HG03469 (cell line): Measurements from ENCODE around the gene TTYH1.
"Not testable (repeated sequence)": the region's sequence is repeated elsewhere in the genome, so short reads cannot be mapped to it uniquely, and the experiment has no call there.

Experiments used
- ATAC-seq: cut with Tn5 transposase; IDR thresholded peaks from one replicate; pipeline ENCODE4 v1.9.1; 2021; ENCODE audit warnings: mild to moderate bottlenecking, moderate library complexity, moderate number of reproducible peaks; ENCODE audit not compliant: unreplicated experiment

Gene TTYH1

DNA sequence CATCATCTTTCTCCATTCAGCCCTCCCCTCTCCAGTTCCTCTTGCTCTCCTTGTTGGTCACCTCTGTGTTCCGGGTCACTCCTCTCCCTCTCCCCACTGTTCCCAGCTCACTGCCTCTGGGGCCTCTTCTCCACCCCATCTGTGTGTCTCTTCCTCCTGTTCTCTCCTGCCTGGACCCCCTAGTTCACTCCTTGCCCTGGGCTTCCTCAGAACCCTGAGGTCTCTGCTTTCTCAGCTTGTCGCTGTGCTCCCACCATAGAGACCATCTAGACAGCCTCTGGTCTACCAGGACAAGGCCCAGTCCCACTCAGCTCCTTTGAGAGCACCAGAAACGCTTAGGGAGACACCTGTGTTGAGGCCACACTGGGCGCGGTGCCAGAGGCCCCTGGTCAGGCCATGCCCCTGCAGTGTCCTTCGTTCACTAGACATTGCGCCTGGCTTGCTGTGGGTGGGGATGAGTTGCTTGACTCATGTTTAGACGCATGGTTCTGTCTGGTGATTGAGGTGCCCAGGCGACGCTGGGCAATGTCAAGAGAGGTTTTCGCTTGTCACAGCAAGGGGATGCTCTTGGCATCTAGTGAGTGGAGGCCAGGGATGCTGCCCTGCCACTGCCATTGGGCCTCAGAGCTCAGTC is 43.5 kb downstream of the TTYH1 start:
- ATAC-seq = no peak

DNA sequence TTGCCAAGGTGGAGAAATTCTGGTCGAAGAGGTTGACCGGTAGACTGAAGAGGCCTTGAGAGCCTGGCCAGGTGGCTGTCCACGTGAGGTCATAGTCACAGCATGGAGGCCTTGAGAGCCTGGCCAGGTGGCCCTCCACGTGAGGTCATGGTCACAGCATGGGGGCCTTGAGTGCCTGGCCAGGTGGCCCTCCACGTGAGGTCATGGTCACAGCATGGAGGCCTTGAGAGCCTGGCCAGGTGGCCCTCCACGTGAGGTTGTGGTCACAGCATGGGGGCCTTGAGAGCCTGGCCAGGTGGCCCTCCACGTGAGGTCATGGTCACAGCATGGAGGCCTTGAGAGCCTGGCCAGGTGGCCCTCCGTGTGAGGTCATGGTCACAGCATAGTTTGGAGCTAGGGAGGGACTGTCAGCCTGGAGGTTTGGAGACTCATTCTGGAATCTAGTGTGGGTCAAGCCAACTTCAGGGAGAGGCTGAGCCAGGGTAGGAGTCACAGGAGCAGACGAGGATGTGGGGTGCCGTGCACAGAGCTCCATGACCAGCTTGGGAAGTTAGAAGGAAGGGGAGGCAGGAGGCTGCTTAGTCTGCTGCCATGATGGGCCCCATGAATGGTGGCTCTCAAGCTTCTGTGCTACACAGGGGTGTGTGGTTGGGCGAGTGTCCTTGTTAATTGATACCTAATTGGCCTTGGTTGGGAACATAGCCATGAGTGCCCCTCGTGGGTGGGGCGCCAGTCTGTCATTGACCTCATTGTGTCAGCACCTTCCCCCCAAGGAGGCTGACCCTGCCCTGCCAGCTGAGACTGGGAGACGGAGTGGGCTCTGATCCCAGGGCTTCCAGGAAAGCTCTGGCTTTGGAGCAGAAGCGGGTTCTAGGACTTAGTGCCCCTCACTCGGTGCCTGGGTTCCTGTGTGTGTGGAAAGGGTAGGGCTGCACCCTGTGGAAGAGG is 44.3 kb downstream of the TTYH1 start:
- no peak for ATAC-seq

DNA sequence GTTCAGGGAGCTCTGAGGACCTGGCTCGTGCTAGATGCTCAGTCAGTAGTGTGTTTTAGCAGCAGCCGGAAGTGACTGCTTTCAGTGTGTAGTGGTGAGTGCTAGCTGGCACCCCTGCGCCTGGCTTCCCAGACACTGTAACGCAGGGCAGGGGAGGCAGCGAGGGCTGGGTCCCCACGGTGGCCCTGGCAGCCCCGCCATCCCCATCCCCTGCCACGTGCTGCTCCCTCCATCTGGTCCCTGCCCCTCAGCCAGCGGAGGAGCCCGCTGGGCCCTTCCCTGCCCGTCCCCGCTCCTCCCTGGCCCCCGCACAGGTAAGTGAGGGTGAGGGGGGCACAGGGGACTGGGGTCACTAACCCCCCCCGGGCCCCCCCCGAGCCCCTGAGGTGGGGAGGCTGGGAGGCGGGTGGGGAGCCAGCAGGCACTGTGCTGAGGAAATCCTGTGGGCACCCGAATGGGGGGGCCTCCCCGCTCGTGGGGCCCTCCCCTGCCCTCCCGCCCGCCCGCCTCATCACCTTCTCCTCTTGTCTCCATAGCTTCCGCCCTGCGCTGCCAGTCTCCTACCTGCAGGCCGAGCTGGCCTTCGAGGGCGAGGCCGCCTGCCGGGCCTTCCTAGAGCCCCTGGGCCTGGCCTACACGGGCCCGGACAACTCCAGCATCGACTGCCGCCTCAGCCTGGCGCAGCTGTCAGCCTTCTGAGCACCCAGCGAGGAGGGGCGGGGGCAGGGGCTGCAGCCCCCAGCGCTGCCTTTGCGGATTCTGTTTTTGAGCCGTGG is 45.2 kb downstream of the TTYH1 start:
- no peak for ATAC-seq

DNA sequence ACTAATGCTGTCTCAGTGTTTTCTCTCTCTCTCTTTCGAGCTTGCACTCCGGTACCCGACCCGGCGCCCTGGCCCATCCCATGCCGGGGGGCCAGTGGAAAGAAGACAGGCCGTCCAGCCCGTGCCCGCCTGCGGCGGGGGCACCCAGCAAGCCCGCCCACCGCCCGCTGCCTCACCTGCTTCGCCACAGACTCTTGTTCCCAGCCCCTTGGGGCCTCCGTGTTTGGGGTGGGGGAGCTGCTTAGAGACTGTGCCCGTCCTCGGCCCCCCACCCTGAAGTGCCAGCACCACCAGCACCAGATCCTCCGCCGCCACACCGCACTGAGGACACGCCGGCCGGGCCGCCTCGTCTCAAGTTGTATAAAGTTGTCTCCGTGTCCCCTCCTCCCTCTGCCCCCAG is 45.9 kb downstream of the TTYH1 start:
- no peak for ATAC-seq

DNA sequence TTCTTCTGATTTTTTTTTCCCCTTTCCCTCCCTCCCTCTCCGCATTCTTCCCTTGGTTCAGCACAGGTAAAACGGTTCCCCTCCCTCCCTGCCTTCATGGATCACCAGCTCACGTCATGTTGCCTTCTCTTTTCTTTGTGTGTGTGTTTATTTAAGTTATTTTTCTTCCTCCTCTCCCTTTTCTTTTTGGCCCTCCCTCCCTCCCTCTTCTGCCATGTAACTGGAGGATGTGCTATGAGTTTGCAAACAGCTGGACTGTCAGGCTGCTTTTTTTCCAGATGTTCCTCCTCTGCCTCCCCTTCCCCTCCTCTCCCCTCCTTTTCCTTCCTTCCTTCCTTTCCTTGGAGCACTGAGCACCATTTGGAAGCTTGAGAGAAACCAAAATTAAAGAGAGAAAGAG is 46.3 kb downstream of the TTYH1 start:
- no peak for ATAC-seq

DNA sequence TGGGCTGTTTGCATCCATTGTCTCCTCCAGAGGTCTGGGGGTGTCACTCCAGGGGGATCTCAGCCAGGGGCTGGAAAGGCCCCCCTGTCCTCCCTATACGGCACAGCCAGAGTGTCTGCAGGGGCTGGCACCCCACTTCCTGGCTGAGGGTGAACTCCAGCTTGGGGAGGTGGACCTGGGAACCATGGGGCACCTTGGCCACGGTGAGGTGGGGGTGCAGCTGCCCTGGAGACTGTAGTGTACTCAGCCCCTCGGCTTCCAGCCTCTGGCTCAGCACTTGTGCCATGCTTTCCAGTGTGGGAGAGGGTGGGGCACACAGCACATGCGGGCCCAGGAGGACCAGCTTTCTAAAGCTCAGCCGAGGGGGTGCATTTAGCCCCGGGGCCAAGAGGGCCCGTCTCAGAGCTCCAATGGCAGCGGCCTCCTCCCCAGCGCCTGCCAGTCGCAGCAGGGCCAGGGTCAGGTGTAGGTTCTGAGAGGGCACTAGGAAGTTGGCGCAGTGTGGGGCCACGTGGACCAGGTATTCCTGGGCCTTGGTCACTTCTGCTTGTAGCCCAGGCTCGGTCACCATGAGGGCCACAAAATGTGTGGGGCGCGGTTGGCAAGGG is 46.9 kb downstream of the TTYH1 start:
- ATAC-seq = no peak

DNA sequence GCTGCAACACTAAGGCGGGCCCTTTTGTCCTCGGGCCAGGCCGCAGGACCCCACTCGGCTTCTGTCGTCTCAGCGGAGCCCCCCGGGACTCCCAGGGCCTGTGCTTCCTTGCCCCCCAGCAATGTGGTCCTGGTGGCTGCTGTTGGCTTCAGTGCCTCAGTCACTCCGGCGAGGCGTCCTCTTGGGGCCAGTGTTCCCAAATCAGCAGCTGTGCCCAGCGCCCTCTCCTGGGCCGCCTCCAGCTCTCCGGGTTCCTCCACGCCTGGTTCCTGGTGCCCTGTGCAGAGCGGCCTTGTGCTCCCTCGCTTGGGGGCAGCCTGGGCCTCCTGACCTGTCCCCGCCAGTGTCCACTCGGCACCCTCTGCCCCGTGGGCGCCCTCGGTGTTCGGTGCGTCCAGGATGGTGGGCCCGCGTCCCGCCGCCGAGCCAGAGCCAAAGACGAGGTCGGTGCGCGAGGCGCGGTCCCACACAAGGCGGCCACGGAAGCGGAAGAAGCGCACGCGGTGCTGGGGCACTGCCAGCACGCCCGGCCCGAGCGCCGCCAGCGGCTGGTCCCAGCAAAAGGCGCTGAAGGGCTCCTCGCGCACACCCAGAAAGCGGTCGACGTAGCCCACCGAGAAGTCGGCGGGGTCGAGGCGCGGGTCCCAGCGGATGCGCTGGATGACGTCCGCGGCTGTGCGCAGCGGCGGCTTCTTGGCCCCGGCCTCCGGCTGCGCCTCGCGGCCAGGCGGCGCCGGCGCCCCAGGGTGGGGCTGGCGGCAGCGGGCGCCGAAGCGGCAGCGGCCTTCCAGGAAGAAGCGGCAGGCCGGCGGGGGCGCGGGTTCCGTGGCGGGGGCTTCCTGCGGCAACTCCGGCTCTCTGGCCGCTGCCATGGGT is 47.6 kb downstream of the TTYH1 start:
- ATAC-seq = peak; percentile 11

DNA sequence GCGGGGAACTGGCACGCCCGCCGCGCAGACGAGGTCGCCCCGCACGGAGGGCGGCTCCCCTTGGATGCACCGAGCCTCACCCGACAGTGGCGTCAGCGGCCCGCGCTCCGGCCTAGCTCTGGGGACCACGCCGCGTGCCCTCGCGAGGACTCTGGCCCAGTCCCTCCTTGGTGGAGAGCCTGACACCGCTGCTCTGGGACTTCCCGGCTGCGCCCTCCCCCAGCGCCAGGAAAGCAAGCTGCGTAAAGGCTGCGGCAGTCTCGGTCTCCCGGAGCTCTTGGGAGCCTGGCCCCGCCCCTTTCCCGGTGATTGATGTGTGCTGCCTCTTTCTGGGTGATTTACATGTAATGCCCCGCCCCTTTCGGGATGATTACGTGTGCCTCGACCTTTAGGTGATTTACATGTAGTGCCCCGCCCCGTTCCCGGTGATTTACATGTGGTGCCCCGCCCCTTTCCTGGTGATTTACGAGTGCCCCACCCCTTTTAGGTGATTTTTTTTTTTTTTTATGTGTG is 48.3 kb downstream of the TTYH1 start, which contains the start of gene LENG9:
Gene LENG9 (minus strand): TSS at position 248 of the 513 bp plus-strand sequence. CDS start 252 bp downstream, outside the sequence.
- peak; percentile 26 for ATAC-seq

DNA sequence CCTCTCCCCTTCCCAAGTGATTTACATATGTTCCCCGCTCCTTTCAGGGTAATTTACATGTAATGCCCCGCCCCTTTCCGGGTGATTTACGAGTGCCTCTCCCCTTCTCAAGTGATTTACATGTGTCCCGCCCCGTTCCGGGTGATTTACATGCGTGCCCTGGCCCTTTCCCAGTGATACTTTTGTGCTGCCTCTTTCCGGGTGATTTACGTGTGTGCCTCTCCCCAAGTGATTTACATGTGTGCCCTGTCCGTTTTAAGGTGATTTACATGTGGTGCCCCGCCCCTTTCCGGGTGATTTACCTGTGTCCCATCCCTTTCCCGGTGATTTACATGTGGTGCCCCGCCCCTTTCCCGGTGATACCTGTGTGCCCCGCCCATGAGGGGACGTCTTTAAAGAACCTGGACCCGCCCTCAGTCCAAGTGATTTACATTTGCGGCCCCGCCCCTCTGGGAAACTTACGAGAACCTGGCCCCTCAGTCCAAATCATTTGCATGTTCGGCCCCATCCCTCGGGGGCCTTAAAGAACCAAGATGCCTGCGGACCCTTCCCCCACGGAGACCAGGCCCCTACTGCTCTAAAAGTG is 48.9 kb downstream of the TTYH1 start:
- ATAC-seq = peak; percentile 26

DNA sequence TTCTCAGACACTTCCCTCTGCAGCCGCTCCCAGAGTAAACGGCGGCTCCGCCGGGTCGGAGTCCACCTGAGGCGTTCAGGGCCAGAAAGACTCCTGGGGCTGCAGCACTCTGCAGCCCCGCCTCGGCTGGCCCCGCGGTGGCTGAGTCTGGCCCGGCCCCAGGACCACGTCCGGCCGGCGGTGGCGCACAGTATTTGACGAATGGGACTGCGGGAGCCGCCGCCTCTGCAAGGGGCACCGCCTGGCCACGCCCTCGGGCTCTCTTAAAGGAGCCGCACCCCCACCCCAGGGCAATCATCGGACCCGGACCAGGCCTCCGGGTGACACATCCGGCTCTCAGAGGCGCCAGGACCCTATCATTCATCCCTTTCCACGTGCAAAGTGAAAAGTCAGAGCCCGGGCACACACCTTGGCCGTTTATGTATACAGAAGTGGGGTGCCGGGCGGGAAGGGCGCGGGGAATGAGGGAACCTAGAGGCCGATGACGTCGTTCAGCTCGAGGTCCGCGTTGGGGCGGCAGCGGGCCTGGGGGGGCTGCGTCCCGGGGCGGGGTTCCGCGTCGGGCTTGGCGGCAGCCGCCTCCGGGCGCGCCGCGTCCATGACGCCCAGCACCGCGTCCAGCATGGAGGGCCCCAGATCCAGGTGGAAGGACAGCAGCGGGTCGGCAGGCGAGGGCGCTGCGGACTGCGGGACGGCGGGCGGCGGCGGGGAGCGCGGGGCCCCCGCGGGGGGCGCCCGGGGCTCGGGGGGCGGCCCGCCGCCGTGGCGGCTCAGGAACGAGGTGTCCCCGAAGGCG is 49.6 kb downstream of the TTYH1 start:
- ATAC-seq = peak; percentile 26

DNA sequence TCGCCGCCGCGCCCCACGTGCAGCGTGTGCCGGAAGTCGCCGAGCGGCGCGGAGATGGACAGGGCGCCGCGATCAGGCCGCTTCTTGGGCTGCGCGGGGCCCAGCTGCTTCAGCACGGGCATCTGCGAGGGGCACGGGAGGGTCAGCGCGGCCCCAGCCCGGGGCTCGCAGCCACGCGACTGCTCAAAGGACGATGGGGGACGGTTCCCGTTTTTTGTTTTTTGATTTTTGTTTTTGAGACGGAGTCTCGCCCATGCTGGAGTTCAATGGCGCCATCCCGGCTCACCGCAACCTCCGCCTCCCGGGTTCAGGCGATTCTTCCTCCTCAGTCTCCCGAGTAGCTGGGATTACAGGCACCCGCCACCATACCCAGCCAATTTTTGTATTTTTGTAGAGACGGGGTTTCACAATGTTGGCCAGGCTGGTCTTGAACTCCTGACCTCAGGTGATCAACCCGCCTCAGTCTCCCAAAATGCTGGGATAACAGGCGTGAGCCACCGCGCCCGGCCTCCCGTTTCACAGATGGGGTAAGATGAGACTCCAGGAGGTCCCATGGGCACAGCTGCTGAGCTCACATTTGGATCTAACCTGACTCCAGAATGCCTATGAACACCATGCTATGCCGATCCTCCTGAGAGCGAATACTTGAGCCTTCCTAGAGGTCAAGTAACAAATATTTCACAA is 50.3 kb downstream of the TTYH1 start:
- no peak for ATAC-seq

DNA sequence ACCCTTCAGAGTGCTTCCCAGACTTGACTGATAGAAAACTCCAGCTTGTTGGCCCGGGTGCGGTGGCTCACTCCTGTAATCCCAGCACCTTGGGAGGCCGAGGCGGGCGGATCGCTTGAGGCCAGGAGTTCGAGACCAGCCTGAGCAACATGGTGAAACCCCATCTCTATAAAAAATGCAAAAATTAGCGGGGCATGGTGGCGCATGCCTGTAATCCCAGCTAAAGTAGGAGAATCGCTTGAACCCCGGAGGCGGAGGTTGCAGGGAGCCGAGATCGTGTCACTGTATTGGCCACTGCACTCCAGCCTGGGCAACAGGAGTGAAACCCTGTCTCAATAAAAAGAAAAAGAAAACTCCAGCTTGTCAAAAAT is 50.8 kb downstream of the TTYH1 start:
- not testable (repeated sequence) for ATAC-seq

DNA sequence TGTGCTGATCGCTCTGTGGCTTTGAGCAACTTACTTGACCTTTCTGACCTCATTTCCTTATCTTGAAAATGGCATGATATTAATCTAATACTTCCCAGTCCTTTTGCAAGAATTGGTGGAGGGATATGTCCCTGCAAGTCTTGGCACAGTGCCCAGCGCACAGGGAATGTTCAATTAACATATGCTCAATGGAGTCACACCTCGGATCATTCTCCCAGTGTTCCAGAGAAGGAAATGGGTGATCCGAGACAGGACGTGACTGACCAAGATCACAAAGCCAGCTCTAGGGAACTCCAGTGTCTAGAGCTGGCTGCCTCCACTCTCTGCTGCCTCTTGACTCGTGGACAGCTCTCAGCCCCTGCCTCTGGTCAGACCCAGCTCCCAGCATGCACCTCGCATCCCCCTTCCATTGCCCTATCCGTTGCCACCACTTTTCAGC is 54.3 kb downstream of the TTYH1 start:
- ATAC-seq = no peak

DNA sequence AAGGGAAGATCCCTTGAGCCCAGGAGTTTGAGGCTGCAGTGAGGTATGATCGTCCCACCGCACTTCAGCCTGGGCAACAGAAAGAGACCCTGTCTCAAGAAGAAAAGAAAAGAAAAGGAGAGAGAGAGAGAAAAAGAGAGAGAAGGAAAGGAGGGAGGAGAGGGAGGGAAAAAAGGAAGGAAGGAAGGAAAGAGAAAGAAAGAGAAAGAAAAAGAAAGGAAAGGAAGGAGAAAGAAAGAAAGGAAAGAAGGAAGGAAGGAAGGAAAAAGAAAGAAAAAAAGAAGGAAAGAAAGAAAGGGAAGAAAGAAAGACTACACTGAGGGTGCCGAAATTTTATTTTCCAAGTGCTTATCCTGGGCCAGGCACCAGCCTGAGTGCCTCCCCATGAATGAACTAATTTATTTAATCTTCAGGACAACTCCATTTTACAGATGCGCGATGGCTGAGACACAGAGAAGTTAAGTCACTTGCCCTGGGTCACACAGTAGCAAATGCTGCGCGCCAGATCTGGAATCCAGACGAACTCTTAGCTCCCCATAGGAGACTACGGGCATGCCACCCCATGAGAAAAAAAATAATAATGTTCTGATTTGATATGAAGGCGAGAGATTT is 55.1 kb downstream of the TTYH1 start:
- no peak for ATAC-seq

DNA sequence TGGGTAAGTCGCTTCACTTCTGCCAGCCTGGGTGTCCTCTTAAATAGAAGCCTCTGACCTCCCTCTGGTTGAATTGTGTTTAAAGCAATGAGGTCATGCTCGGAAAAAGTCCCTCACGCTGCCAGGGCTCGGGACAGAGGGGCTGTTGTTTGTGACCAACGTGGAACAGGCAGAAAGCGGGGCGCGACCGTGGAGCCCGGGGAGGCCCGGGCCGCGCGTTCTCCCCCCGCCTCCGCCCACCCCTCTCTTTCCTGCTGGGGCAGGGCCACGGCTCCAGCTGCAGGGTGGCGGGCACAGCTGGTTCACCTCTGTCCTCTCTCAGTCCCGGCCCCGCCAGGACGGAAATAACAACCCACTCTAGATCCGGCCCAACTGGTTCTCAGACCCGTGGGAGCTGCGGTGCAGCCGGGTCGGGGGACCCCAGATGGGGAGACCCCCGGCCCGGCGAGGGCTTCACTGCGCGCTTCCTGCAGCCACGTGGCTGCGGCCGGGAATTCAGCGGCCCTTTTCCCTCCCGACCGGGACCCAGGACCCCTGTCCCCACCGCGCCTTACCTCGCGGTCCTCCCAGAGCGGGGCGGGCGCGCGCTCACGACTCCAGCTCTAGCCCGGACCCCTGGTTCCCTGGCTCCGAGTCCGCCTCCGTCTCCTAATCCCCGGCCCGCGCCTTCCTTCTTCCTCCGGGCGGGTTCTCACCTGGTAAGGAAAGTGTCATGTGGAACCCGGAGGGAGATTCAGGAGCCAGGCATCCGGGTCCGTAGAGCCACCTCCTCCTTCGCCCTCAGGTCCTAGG is 55.9 kb downstream of the TTYH1 start:
- ATAC-seq = no peak

DNA sequence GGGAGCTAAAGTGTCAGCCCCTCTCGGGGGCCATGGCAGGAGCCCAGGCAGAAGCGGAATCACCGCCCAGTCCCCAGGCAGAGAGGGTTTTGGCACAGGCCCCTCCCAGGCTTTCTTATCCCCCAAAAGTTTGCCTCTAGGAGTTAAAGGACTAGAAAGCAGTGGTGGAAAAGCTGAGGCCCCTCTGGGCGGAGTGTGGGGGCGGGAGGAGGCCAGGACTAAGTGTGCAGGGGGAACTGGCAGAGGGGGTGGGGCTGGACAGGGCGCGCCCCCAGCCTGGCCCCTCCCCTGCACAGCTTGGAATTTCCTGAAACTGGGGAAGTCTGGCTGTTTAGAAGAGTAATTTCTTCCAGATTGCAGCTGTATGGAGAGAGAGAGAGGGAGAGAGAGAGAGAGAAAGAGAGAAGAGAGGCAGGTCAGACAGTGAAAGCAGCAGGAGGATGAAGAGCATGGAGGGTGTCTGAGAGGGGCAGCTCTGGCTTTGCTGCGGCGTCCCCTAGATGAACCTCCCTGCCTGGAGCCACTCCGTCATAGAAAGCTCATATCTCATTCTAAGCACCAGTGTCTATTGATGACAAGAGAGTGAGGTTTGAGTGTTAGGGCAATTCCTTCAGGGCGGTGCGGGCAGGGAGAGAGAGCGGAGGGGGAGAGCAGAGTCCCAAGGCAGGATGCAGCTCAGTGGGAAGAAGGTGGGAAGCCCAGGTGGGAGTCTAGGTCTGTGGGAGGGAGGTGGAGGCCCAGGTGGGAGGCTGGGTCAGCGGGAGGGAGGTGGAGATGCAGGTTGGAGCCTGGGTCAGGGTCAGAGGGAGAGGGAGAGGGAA is 58.0 kb downstream of the TTYH1 start, which contains the start of gene CDC42EP5:
Gene CDC42EP5 (minus strand): TSS at position 226 of the 821 bp plus-strand sequence. CDS start 7,749 bp downstream, outside the sequence.
- no peak for ATAC-seq
